Lower leg skin (tissue), 4 donors: ENCODE measurements around the gene WFIKKN1. TPM values are rescaled to one million over a fixed set of nuclear protein-coding genes. Genes with fewer than 3 reads are reported as not detected.

ENCODE experiments used
- DNase-seq, 2 donors: peaks; one replicate each; pipeline ENCODE4 v3.0.0-alpha.2; 2019; ENCODE audit warnings: low spot score in 2 of 2
- H3K4me3 ChIP-seq: fragments of 200-600 bp; sonication (generic); 2 replicates; pipeline ENCODE4 v1.5.1; 2017; ENCODE audit warnings: mild to moderate bottlenecking, low read depth; ENCODE audit not compliant: poor library complexity, severe bottlenecking
- POLR2A ChIP-seq, 2 donors: fragments of 450-650 bp; IDR thresholded peaks; one replicate each; pipeline ENCODE4 v1.6.1; 2016 to 2017; ENCODE audit warnings: antibody characterized with exemption in 2 of 2, mild to moderate bottlenecking in 1 of 2, moderate library complexity in 1 of 2
- WGBS, 2 donors: methylation state at CpG; one replicate each; pipeline ENCODE4 v1.1.5; 2018; 5-methylcytosine and 5-hydroxymethylcytosine counted together
- intact Hi-C: fragments of 100-400 bp; cut with DNase I; formaldehyde crosslinking; loops from one replicate; pipeline ENCODE4 v1.15.0; 2023; ENCODE audit warnings: low total_unique reads
- total RNA-seq, 4 donors: library from RNA; depleted of rRNA; stranded (reverse); fragments of >200 nt; gene quantifications; one replicate each; pipeline ENCODE4 v1.1.0, GENCODE V29; 2016
- TF ChIP-seq, protein P1 (sequence below), 3 donors: fragments of 450-650 bp; IDR thresholded peaks; one replicate each; pipeline ENCODE4 v1.5.1; 2016; ENCODE audit warnings: antibody characterized with exemption in 3 of 3, mild to moderate bottlenecking in 3 of 3, moderate library complexity in 2 of 3

Gene WFIKKN1
- total RNA-seq, 4 donors from 2014 or later = 1.3 to 5.0 (median 2.8) TPM

DNA sequence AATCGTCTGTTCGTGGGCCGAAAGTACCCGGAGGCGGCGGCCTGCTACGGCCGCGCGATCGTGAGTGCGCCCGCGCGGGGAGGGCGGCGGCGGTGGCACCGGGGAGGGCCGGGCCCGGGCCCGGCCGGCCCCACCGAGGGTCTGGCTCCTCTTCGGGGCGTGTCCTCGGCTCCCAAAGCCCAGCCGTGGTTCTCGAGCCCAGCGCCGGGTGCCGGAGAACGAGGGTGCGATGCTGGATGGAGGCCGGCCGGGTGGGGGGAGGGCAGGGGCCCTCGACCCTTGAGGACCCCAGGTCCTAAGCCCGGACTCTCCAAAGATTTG is 49.8 kb downstream of the WFIKKN1 start:
- peak overlapping the region; percentile 76 for H3K4me3 ChIP-seq
- TF ChIP-seq POLR2A (IDR thresholded peaks at IDR 0.05) = no peak
- TF ChIP-seq, protein P1, sequence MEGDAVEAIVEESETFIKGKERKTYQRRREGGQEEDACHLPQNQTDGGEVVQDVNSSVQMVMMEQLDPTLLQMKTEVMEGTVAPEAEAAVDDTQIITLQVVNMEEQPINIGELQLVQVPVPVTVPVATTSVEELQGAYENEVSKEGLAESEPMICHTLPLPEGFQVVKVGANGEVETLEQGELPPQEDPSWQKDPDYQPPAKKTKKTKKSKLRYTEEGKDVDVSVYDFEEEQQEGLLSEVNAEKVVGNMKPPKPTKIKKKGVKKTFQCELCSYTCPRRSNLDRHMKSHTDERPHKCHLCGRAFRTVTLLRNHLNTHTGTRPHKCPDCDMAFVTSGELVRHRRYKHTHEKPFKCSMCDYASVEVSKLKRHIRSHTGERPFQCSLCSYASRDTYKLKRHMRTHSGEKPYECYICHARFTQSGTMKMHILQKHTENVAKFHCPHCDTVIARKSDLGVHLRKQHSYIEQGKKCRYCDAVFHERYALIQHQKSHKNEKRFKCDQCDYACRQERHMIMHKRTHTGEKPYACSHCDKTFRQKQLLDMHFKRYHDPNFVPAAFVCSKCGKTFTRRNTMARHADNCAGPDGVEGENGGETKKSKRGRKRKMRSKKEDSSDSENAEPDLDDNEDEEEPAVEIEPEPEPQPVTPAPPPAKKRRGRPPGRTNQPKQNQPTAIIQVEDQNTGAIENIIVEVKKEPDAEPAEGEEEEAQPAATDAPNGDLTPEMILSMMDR (IDR thresholded peaks at IDR 0.05) = no peak
- WGBS, 2 donors = 0% methylated on average over 18 of the region's 38 CpGs
- no peak for DNase-seq
- intact Hi-C loops = no loop called here

DNA sequence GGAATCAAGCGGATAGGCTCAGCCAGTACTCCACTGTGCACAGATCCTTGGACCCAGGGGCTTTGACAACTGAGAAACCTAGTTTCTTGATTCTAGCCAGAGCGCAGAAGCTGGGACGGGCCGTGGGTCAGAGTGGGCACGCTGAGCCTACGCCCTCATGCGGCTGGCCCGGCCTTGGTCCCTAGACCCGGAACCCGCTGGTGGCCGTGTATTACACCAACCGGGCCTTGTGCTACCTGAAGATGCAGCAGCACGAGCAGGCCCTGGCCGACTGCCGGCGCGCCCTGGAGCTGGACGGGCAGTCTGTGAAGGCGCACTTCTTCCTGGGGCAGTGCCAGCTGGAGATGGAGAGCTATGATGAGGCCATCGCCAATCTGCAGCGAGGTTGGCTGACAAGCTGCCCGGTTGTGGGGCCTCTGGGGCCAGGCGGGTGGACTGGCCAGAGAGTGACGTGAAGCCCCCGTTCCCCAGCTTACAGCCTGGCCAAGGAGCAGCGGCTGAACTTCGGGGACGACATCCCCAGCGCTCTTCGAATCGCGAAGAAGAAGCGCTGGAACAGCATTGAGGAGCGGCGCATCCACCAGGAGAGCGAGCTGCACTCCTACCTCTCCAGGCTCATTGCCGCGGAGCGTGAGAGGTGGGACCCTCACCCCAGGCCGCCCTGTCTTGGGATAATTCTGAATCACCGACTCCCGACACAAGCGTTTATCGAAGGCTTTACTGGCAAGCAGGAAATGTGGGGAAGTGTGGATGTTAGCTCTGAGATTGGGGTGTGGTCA is 50.4 kb downstream of the WFIKKN1 start:
- WGBS, 2 donors = 43 to 49% methylated on average over 32 to 42 of the region's 44 CpGs
- intact Hi-C loops = no loop called here
- no peak for DNase-seq
- peak overlapping the region; percentile 76 for H3K4me3 ChIP-seq
- no peak for TF ChIP-seq POLR2A (IDR thresholded peaks at IDR 0.05)
- TF ChIP-seq, protein P1 (IDR thresholded peaks at IDR 0.05) = no peak

DNA sequence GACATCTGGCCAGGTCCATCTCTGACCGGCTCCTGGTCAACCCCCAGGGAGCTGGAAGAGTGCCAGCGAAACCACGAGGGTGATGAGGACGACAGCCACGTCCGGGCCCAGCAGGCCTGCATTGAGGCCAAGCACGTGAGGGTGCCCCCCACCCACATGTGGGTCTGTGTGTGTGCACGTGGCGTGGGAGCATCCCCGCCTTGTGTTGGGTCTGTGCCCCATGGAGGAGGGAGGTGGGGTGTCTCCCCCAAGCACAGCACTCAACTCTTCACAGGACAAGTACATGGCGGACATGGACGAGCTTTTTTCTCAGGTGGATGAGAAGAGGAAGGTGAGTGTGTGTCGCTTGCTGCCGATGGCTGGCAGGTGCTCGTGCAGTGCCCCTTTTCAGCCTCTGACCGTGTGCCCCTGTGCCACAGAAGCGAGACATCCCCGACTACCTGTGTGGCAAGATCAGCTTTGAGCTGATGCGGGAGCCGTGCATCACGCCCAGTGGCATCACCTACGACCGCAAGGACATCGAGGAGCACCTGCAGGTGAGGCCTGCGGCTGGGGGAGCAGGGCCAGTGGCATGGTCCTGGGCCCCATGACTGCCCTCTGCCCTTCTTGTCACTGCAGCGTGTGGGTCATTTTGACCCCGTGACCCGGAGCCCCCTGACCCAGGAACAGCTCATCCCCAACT is 51.1 kb downstream of the WFIKKN1 start:
- 71 to 77% methylated on average over 27 to 28 of the region's 28 CpGs for WGBS, 2 donors
- TF ChIP-seq, protein P1 (IDR thresholded peaks at IDR 0.05) = no peak
- DNase-seq = no peak
- intact Hi-C loops = no loop called here
- H3K4me3 ChIP-seq = no peak overlapping the region

DNA sequence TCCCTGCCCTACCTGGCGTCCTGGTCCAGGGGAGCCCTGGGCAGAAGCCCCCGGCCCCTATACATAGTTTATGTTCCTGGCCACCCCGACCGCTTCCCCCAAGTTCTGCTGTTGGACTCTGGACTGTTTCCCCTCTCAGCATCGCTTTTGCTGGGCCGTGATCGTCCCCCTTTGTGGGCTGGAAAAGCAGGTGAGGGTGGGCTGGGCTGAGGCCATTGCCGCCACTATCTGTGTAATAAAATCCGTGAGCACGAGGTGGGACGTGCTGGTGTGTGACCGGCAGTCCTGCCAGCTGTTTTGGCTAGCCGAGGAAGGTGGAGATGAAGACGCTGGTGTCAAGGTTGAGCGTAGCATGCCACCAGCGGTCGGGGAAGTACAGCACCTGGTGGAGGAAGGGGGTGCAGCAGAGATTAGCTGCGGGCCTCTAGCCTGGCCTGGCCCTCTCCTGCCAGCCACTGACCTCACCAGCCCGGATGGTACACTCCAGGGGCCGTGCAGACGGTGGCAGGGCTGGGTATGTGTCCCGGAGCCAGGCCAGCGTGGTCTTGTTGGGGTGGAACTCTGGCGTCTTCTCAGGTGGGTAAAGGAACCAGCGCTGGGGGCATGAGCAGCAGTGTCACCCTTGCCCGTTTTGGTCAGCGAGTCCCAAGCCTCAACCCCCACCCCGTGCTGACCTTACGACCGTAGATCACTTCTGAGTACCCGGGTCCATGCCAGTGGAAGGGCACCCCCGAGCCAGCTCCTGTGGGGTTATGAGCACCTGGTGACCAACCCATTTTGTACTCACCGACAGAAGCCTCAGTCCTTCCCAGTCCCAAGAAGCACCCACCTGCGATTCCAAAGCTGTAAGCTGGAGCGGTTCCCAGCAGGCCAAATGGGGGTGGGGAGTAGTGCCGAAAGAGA is 52.0 kb downstream of the WFIKKN1 start:
- 77 to 80% methylated on average over 31 to 36 of the region's 36 CpGs for WGBS, 2 donors
- H3K4me3 ChIP-seq = no peak overlapping the region
- DNase-seq = no peak

DNA sequence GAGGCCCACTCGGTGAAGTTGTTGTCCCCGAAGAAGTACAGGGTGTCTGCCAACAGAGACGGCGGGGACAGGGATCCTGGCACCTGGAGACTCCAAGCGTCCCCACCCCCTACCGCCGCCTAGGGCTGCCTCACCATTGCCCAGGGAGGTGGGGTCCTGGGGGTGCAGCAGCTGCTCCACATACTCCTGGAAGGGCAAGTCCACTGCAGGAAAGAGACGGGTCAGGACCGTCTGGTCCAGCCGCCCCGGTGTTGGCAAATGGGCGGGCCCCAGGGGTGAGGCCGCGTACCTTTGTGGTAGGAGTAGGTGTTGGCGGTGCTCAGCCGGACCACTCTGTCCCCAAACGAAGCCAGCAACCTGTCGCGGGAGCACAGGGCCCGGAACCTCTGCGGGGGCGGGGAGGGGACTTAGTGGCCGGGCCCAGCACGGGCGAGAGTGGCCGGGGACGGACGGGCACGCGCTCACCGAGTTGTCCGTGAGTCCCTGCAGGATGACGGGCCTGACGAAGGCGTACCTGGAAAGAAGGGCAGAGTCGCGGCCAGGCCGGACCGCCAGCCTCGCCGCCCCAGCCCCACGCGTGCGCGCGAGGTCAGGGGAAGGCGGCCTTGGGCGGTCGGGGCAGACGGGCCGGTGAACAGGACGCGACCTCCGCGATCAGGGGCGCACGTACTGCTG is 52.7 kb downstream of the WFIKKN1 start:
- peak overlapping the region; percentile 37 for H3K4me3 ChIP-seq
- intact Hi-C loops = no loop called here
- TF ChIP-seq, protein P1 (IDR thresholded peaks at IDR 0.05) = no peak
- TF ChIP-seq POLR2A (IDR thresholded peaks at IDR 0.05) = no peak
- no peak for DNase-seq
- WGBS, 2 donors = 17 to 35% methylated on average over 21 to 30 of the region's 57 CpGs

More for the DNA sequence above, 52.0 kb downstream of the WFIKKN1 start:
- intact Hi-C loops = no loop called here
- TF ChIP-seq, protein P1 (IDR thresholded peaks at IDR 0.05) = no peak
- TF ChIP-seq POLR2A (IDR thresholded peaks at IDR 0.05) = no peak
